ENCODE measurements around the gene ZBTB7C. TPM values are rescaled to one million over a fixed set of nuclear protein-coding genes. Genes with fewer than 3 reads are reported as not detected.

The ZBTB7C gene
- total RNA-seq, 1 donor from 2014 or later = 1.1 TPM

- no peak for DNase-seq (ENCODE audit: low read depth)
- Histone ChIP-seq H3K27me3 (ENCODE audit: control insufficient read depth, insufficient read depth, low read length) (no peaks in the 10 kb centered on the region), H3K4me3 (ENCODE audit: low read depth, low read length) (no peak overlapping the region), H3K36me3 (ENCODE audit: control insufficient read depth, insufficient read depth, low read length) (no peaks in the 10 kb centered on the region)
- no peak for TF ChIP-seq CTCF (IDR thresholded peaks at IDR 0.05; ENCODE audit: insufficient read depth, low read length, poor library complexity, severe bottlenecking)
Measured at GRCh38 chr18:48399303-48400075, 9.7 kb downstream of the ZBTB7C start.

- Histone ChIP-seq H3K4me3 (ENCODE audit: low read depth, low read length) (no peak overlapping the region), H3K27me3 (ENCODE audit: control insufficient read depth, insufficient read depth, low read length) (no peaks in the 10 kb centered on the region), H3K36me3 (ENCODE audit: control insufficient read depth, insufficient read depth, low read length) (no peaks in the 10 kb centered on the region)
- DNase-seq (ENCODE audit: low read depth) = no peak
- TF ChIP-seq CTCF (IDR thresholded peaks at IDR 0.05; ENCODE audit: insufficient read depth, low read length, poor library complexity, severe bottlenecking) = no peak
Measured at GRCh38 chr18:48398074-48398473, 11.1 kb downstream of the ZBTB7C start.

GRCh38 chr18:48397021-48397420 lies 12.2 kb downstream of the ZBTB7C start:
- DNase-seq (ENCODE audit: low read depth) = no peak
- no peaks in the 10 kb centered on the region for H3K27me3 ChIP-seq (ENCODE audit: control insufficient read depth, insufficient read depth, low read length)
- no peaks in the 10 kb centered on the region for H3K36me3 ChIP-seq (ENCODE audit: control insufficient read depth, insufficient read depth, low read length)
- H3K4me3 ChIP-seq (ENCODE audit: low read depth, low read length) = no peak overlapping the region
- no peak for TF ChIP-seq CTCF (IDR thresholded peaks at IDR 0.05; ENCODE audit: insufficient read depth, low read length, poor library complexity, severe bottlenecking)

GRCh38 chr18:48396561-48396960 lies 12.6 kb downstream of the ZBTB7C start:
- Histone ChIP-seq H3K36me3 (ENCODE audit: control insufficient read depth, insufficient read depth, low read length) (no peaks in the 10 kb centered on the region), H3K27me3 (ENCODE audit: control insufficient read depth, insufficient read depth, low read length) (no peaks in the 10 kb centered on the region), H3K4me3 (ENCODE audit: low read depth, low read length) (no peak overlapping the region)
- no peak for DNase-seq (ENCODE audit: low read depth)
- no peak for TF ChIP-seq CTCF (IDR thresholded peaks at IDR 0.05; ENCODE audit: insufficient read depth, low read length, poor library complexity, severe bottlenecking)

GRCh38 chr18:48395646-48396045 lies 13.5 kb downstream of the ZBTB7C start:
- no peaks in the 10 kb centered on the region for H3K27me3 ChIP-seq (ENCODE audit: control insufficient read depth, insufficient read depth, low read length)
- TF ChIP-seq CTCF (IDR thresholded peaks at IDR 0.05; ENCODE audit: insufficient read depth, low read length, poor library complexity, severe bottlenecking) = no peak
- H3K36me3 ChIP-seq (ENCODE audit: control insufficient read depth, insufficient read depth, low read length) = no peaks in the 10 kb centered on the region
- no peak for DNase-seq (ENCODE audit: low read depth)
- H3K4me3 ChIP-seq (ENCODE audit: low read depth, low read length) = no peak overlapping the region

- Histone ChIP-seq H3K27me3 (ENCODE audit: control insufficient read depth, insufficient read depth, low read length) (no peaks in the 10 kb centered on the region), H3K36me3 (ENCODE audit: control insufficient read depth, insufficient read depth, low read length) (no peaks in the 10 kb centered on the region), H3K4me3 (ENCODE audit: low read depth, low read length) (no peak overlapping the region)
- no peak for TF ChIP-seq CTCF (IDR thresholded peaks at IDR 0.05; ENCODE audit: insufficient read depth, low read length, poor library complexity, severe bottlenecking)
- no peak for DNase-seq (ENCODE audit: low read depth)
Measured at GRCh38 chr18:48394176-48394575, 15.0 kb downstream of the ZBTB7C start.

Data from kidney epithelial cell (primary cell).